SK-N-SH treated with all-trans-retinoic acid at 6 μM for 48 hours (cell line): Measurements from ENCODE around the gene SEC31A.

ENCODE experiments used
- TOX ChIP-seq: fragments of 250-450 bp; sonication (Bioruptor Pico); IDR thresholded peaks from 2 replicates; pipeline ENCODE4 v1.8.0; 2021; ENCODE audit warnings: mild to moderate bottlenecking, moderate library complexity, borderline replicate concordance
- ZNF565 ChIP-seq: fragments of 450-650 bp; formaldehyde crosslinking; conservative IDR thresholded peaks from 2 replicates; pipeline ENCODE4 v1.5.0; 2020; ENCODE audit warnings: low read depth, mild to moderate bottlenecking, moderate library complexity

DNA sequence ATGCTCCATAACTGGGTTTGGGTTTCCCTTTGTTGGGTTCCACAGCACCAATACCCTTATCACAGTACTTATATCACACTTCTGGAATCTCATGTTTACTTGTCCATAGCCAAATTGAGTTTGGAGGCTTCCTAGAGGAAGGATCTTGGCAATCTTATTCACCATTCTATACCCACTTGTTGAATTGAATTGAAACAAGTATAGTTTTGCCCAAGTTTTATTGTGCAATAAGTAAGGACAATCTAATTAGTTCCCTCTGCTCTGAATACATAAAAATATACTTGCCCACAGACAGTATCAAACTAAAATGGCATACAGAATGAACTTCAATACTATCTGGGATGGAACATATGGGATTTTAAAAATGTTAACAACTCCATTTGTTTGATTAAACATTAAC lies 40.3 kb downstream of the SEC31A start:
- no peak for TF ChIP-seq TOX (CRISPR knock-in tag)
- no peak for TF ChIP-seq ZNF565 (CRISPR knock-in tag)
